Ovary (tissue), 3 donors: ENCODE results near the gene COG5.

Source experiments
- CTCF ChIP-seq, 3 donors: fragments of 450-650 bp in 2 of 3; fragments of 200-600 bp in 1 of 3; IDR thresholded peaks; one replicate each; pipeline versions ENCODE4 v1.5.1 to v1.8.0; 2016 to 2022; ENCODE audit warnings: antibody characterized with exemption in 3 of 3, mild to moderate bottlenecking in 1 of 3
- POLR2A ChIP-seq: fragments of 450-650 bp; IDR thresholded peaks from one replicate; pipeline ENCODE4 v1.6.1; 2017; ENCODE audit warnings: antibody characterized with exemption, mild to moderate bottlenecking, moderate library complexity
- donor health status: DM: no; HTN: no; CAD: no.

- TF ChIP-seq CTCF (IDR thresholded peaks at IDR 0.05) (no peak), POLR2A (no peak)
Measured at GRCh38 chr7:107220356-107220755, 343.4 kb downstream of the COG5 start.
